Dedifferentiated amniotic fluid mesenchymal stem cell (primary cell): ENCODE data around the gene XIRP2.

Source experiments
- DNase-seq: peaks from one replicate; pipeline ENCODE4 v3.0.0-alpha.2; 2016; ENCODE audit errors: extremely low spot score

The XIRP2 gene, protein sequence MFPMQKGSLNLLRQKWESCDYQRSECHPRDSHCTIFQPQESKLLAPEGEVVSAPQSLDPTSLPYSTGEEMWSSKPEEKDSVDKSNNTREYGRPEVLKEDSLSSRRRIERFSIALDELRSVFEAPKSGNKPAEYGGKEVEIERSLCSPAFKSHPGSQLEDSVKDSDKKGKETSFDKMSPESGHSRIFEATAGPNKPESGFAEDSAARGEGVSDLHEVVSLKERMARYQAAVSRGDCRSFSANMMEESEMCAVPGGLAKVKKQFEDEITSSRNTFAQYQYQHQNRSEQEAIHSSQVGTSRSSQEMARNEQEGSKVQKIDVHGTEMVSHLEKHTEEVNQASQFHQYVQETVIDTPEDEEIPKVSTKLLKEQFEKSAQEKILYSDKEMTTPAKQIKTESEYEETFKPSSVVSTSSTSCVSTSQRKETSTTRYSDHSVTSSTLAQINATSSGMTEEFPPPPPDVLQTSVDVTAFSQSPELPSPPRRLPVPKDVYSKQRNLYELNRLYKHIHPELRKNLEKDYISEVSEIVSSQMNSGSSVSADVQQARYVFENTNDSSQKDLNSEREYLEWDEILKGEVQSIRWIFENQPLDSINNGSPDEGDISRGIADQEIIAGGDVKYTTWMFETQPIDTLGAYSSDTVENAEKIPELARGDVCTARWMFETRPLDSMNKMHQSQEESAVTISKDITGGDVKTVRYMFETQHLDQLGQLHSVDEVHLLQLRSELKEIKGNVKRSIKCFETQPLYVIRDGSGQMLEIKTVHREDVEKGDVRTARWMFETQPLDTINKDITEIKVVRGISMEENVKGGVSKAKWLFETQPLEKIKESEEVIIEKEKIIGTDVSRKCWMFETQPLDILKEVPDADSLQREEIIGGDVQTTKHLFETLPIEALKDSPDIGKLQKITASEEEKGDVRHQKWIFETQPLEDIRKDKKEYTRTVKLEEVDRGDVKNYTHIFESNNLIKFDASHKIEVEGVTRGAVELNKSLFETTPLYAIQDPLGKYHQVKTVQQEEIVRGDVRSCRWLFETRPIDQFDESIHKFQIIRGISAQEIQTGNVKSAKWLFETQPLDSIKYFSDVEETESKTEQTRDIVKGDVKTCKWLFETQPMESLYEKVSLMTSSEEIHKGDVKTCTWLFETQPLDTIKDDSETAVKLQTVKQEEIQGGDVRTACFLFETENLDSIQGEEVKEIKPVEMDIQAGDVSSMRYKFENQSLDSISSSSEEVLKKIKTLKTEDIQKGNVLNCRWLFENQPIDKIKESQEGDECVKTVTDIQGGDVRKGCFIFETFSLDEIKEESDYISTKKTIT (N-terminal part only)

DNA sequence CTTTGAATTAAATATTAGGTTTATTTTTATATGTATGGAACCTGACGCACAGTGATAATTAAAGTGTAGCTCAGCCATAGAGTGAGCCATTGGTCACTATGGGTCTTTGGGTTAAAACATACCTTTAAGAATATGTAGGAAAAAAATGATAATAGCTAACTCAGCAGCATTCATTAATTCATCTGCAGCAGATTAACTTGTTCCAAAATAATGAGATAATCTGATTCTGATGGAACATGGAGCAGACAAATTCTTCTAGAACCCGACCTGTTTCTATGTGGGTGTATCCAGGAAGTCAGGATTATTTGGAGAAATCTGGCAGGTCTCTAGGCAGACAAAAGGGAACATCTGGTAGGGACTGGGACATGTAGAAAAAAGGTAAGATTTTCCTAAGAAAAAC, at the start of gene XIRP2:
XIRP2 (plus strand) TSS at position 301 of the 400 bp plus-strand sequence. CDS start 15,003 bp downstream, outside the sequence.
- DNase-seq: no peak

- no peak for DNase-seq
Measured at GRCh38 chr2:166841152-166841551, 47.1 kb upstream of the XIRP2 start.

DNA sequence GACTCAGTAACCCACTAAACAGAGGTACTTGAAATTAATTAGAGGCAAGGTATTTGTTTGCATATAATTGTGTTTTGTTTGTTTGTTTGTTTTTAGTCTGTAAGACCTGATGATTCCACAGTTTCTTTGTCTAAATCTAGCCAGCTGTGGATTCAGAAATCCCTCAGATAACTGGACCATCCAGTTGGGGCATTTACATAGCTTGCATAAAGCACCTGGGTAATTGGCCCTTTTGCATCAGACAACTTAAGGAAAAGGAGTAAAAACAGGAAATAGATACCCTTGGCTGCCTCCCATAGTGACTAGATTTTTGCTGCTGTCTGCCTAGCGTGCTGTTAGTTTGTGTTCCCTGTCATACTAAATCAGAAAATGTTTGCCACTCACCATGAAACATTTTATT, 46.6 kb upstream of the XIRP2 start:
- no peak for DNase-seq

DNA sequence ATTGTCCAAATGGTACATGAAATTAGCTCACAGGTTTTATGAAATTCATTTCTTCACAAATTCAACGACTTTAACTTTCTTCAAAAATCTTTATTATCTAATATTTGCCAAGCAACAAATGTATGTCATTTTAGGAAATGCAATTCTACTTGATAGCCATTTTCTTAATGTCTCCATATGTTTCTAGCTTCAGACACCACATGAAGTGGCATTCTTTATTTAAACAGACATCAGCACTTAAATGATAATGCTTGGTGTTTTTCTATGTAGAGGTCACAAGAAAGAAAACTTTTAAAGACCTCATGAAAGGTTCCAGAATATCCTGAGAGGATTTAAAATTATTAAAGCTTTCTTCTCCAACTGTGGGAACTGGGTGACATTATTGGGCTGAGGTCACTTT, 44.2 kb upstream of the XIRP2 start:
- no peak for DNase-seq

DNA sequence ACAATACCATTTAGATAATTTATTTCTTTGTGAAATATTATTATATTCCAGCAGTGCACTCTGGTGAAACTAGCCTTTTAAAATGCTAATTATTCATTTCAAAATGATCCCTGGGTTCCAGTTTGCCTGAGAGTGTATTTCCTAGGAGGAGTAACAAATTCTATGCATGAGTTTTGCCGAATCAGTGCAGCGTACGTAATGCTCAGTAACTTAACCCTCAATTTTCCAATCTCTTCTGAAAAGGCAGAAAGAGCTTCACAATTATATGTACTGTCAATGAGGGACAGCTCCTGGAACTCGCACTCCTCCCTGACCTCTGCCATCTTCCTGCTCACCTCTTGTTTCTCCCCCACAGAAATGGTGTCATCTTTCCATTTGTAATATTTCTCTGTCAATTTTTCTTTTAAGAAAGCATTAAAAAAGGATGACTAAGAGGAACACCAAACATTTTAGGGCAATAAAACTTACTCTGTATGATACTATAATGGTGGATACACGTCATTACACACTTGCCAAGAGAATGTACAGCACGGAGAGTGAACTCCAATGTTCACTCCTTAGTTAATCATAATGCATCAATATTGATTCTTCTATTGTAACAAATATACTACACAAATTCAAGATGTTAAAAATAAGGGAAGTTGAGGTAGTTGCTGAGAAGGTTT, 25.7 kb upstream of the XIRP2 start:
- DNase-seq: no peak

- no peak for DNase-seq
Measured at GRCh38 chr2:166867874-166868514, 20.3 kb upstream of the XIRP2 start.

DNA sequence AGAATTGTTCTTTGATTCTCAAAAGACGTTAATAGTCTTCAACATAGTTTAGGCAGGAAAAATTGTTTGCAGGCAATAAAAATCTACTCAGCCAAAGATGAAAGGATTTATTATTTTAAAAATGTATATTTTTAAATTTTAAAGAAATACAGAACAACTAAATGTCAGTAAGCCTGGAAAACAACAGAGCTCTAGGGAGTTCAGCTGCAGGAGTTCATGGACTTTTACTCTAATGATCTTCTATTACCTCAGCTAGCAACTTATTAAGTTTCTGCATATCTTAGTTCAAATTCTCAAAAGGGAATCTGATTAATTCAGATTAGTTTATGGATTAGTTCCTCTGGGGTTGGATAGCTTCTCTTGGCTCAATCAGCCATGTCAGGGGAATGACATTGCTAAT, 17.9 kb upstream of the XIRP2 start:
- no peak for DNase-seq

- peak; percentile 31 for DNase-seq
Measured at GRCh38 chr2:166881177-166881576, 7.1 kb upstream of the XIRP2 start.

GRCh38 chr2:166882851-166883250, 5.4 kb upstream of the XIRP2 start:
- no peak for DNase-seq

- DNase-seq: no peak
Measured at GRCh38 chr2:166891727-166892126, 3.4 kb downstream of the XIRP2 start.

DNA sequence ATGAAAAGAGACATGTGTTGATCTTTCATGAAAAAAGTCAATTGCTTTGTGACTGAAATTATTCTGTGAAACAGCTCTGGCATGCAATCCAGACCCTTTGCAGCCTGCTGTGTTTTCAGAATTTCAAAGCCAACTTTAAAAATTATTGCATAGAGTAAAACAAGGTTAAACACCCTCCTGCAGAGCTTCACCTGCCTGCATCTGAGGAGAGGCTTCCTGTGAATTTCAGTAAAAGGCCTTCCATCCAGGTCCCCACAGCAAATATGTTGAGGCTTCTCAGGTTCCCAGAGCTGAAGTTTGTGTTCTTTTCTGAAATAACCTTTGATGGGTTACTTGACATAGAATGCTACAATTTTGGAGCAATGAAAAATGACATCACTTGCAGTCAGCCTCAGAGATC, 4.1 kb downstream of the XIRP2 start:
- DNase-seq: no peak

- no peak for DNase-seq
Measured at GRCh38 chr2:166895243-166895642, 7.0 kb downstream of the XIRP2 start.

DNA sequence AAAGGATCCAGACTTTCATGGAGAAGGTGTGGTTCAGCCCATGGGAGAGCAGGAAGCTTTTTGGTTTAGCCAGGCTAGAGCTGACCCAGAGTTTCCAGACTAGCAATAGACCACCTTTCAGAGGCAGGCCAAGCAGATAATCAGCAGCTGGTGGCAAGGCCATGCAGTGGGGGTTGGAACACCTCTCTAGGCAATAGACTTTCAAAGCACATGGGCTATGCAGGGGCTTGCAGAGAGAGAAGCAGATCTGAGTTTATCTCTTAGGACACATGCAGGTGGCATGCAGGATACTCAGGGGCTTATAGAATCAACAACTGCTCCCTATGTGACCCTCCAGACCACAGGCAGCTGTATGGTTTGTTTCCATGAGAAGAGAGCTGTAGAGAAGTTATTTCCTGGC, 9.4 kb downstream of the XIRP2 start:
- DNase-seq: no peak

GRCh38 chr2:166899676-166900075, 11.4 kb downstream of the XIRP2 start:
- DNase-seq: no peak

GRCh38 chr2:166900700-166901099, 12.4 kb downstream of the XIRP2 start:
- DNase-seq: no peak

- no peak for DNase-seq
Measured at GRCh38 chr2:166901336-166901735, 13.1 kb downstream of the XIRP2 start.

GRCh38 chr2:166916987-166917386, 28.7 kb downstream of the XIRP2 start:
- no peak for DNase-seq

GRCh38 chr2:166917415-166917814, 29.1 kb downstream of the XIRP2 start:
- DNase-seq: no peak

DNA sequence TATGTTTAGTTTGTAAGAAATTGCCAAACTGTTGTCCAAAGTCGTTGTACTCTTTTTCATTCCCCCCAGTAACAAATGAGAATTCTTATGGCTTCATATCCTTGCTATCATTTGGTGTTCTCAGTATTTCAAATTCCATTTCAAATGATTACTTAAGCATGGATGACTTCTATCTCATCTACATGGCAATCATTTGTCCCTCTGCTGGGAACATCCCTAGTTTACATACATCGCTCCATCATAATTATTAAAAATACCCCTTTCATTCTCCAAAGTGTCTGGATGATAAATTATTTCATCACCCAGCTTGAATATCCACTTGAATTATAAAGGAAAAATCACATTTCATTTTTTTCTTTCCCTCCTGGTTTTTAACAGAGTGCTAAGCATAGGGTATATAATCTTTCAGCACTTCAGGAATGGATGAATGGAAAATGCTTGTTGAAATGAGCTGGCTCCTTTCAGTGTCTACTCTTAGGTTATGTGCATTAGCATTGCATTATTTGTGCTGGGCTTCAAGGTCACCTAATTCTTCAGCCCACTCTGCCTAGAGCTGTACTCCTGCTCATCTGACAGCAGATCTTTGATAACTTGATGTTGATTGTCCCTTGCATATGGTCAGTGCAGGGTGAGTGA, 33.1 kb downstream of the XIRP2 start:
- DNase-seq: no peak

GRCh38 chr2:166924967-166925366, 36.7 kb downstream of the XIRP2 start:
- no peak for DNase-seq
